GM12873 (cell line): ENCODE measurements around the gene GLP2R.

Source experiments
- TF ChIP-seq, protein P1 (sequence below): IDR thresholded peaks from 2 replicates; pipeline ENCODE4 v1.5.1; 2012; ENCODE audit warnings: low read depth, mild to moderate bottlenecking, moderate library complexity, low read length, control low read depth; ENCODE audit not compliant: insufficient read depth; ENCODE audit errors: missing control alignments

Gene GLP2R

DNA sequence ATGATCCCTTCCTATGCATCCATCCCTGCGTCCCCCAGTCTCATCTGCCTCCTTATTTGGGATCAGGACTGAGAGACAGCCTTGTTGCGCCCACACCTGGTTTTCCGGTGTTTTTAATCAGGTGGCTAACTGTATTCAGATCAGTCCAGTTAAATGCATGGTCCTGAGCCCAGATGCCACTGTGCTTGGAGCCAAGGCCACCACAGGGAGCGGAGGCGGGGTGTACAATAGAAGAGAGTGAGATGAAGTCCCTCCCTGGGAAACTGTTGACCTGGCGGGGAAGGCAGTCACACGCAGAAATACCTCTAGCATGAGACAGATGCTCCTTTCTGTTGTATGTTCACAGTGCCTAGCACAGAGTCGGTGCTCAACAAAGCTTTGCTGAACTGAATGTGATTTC, 73.1 kb downstream of the GLP2R start:
- TF ChIP-seq, protein P1, sequence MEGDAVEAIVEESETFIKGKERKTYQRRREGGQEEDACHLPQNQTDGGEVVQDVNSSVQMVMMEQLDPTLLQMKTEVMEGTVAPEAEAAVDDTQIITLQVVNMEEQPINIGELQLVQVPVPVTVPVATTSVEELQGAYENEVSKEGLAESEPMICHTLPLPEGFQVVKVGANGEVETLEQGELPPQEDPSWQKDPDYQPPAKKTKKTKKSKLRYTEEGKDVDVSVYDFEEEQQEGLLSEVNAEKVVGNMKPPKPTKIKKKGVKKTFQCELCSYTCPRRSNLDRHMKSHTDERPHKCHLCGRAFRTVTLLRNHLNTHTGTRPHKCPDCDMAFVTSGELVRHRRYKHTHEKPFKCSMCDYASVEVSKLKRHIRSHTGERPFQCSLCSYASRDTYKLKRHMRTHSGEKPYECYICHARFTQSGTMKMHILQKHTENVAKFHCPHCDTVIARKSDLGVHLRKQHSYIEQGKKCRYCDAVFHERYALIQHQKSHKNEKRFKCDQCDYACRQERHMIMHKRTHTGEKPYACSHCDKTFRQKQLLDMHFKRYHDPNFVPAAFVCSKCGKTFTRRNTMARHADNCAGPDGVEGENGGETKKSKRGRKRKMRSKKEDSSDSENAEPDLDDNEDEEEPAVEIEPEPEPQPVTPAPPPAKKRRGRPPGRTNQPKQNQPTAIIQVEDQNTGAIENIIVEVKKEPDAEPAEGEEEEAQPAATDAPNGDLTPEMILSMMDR: no peak

DNA sequence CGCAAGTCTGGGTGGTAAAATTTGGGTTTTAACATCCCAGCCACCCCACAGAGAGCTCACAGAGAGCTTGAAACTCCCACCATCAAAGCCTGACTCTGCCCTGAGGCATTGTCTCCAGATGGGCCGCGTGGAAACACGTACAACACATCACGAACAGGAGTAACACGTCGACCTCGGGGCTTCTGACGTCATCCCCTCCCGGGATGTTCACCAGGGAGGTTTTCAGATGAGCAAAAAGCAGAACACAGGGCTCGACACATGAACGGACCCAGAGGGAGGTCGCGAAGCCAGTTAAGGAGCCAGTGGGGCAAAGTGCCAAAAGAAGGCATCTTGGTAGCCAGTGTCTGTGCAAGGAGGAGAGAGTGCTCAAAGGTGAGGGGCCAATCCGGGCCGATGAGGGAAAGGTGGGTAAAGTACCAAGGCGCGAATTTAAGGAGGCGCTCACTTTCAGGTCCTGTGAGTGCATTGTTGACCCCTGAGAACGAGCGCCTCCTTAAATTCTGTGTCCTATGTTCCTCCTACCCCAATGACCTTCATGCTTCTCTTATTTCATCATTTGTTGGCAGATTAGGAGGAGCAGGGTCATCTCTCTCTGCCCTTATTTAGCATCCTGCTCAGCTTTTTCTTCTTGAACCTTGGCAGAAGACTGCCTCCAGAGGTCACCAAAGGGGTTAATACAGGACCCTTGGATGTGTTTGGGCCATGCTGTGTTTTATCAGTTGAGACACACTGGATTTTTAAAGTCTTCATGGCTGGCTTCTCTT, 73.7 kb downstream of the GLP2R start:
- TF ChIP-seq, protein P1: no peak

DNA sequence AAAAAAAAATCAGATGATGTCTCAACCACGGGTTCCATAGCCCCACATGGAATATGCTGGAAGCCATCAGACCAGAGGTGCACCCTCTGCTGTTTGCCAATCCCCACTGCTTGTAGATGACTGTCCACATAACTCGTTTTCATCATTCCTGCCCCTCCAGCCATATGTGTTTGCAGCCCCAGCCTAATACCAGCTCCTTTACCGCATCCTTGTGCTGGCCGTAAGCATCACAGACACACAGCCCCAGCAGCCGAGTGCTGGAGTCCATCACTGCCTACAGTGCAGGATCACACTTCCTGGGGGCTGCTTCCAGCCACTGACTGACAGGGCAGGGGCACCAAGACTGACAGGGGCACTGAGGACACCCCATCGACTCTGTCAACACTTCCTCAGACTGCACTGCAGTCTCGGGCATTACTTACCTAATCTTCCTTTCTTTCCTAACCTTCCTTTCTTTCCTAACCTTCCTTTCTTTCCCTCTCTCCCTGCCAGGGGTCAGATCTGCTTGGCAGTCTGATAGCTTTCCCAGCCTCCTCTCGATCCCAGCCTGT, 74.4 kb downstream of the GLP2R start:
- TF ChIP-seq, protein P1: no peak

DNA sequence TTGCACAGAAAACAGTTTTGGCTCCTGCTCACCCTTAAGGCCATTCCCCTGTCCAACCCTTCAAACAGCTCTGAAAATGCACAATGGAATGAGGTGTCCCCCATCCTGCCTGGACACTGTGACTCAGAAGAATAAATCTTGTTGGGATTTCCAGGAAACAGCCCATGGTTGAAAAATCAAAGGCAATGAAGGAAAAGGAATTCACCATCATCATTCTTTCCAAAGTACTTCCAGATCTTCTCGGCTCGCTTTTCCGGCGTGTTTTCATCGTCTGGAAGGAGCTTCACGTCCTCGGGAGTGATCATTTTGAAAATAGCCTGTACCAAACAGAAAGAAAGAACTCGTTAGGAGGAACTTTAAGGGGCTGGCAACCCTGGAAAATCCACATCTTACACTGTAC, 75.1 kb downstream of the GLP2R start:
- TF ChIP-seq, protein P1: no peak

DNA sequence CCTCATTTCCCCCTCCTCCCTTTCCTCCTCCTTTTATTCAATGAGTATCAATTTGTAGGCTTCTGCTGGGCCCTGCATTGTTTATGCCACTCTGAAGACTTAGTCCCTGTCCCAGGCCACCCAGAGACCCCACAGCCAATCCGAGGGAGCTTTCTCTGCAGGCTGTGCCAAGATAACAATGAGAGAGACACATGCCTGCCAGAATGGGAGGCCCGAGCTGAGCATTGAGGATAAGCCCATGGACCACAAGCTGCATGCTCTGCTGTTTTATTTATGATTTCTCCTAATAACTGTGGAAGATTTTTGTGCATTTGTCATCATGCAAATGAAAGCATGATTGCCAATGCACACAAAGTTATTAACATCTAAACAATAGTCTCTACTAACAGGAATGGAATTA, 76.4 kb downstream of the GLP2R start:
- TF ChIP-seq, protein P1: no peak

DNA sequence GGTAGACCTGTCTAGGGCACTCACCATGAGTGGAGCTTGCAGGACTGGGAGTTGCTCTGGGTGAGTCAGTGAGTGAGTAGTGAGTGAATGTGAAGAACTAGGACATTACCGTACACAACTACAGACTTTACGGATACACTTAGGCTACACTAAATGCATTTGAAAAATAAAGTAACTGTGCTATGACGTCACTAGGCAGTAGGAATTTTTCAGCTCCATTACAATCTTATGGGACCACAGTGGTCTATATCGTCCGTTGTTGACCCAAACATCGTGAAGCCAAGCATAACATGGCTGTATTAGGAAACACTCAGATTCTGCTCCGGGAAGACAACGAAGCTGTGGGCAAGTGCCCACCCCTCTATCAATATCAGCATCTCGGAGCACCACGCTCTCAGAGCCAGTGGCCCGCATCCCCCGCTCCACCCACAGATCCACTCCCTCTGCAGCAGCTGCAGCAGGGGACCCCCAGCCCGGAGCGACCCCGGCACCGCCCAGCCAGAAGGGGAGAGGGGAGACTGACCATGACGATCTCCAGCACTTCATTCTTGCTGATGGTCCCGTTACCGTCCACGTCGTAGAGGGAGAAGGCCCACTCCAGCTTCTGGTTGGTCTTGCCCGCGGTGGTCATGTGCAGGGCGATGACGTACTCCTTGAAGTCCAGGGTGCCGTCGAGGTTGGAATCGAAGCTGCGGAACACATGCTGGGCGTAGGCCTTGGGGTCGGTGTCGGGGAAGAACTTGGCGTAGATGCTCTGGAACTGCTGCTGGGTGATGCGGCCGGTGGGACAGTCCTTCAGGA, 78.8 kb downstream of the GLP2R start:
- TF ChIP-seq, protein P1: no peak

DNA sequence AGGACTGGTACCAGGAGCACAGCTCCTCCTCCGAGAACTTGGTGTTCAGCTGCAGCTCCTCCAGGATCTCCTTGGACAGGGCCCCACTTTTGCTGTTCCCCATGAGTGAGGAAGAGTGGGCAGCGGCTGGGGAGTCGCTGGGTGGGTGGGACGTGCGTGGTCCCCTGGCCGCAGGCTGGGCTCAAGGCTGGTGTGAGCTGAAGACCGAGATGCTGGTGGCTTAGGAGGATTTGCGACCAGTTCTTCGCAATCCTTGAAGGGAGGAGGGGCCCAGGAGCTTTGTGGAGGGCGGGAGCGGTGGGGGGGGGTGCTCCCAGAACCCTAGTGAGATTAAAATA, 79.3 kb downstream of the GLP2R start, which contains the start of gene RCVRN:
TSS of gene RCVRN (minus strand) at position 194 of the 338 bp plus-strand sequence. CDS start at position 103, 91 bp downstream.
- TF ChIP-seq, protein P1: no peak
